GM18502 (cell line): ENCODE measurements around the gene TMED6.

Source experiments
- ATAC-seq: cut with Tn5 transposase; IDR thresholded peaks from one replicate; pipeline ENCODE4 v1.9.1; 2021; ENCODE audit warnings: mild to moderate bottlenecking; ENCODE audit not compliant: unreplicated experiment, poor library complexity

TMED6 gene

DNA sequence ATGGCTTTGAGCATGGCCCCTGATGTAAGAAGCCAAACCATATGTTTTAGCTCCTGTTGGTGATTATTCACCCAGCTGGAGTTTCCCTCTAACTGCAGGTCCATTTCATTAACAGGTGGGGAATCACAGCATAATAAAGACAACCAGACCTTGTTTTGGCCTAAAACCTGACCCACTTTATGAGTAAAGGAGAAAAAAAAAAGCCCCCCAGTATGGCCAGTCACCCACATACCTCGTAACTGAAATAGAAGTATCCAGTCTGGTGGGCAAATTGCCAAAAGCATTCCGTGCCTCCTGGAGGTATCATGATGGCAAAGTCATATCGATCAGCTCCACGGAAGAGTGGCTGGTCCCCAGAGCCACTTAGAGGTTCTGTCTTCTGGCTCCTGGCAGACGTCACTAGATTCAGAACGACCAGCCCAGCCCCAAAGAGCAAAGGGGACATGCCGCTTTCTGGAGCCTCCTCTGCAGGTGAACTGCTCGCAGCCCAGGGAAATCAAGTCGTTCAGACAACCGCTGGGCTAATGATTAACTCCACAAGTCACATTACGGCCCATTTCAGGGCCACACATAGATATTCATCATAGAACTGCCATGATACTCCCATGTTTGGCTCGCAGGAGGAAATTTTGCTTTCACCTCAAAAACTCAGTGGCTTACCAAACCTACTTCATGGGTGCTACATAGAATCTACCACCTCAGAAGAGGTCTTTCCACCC, at the start of gene TMED6:
Gene TMED6 (minus strand): TSS at position 478 of the 719 bp plus-strand sequence. CDS start 33 bp downstream, at position 445.
- no peak for ATAC-seq

DNA sequence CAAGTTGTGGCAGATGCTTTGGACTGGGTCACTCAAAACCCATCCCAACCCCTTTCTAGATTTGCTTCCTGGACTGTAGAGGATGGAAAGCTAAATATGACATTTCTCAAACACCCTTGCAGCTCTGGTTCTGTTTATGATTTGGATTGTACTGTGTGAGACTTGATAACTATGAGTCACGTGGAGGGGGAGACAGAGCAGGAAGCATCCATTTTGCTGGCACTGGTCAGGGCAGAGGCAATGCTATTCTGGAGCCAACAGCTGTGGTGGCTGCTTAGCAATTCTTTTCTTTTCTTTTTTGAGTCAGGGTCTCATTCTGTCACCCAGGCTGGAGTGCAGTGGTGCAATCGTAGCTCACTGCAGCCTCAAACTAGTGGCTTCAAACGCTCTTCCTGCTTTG, 47.8 kb upstream of the TMED6 start:
- no peak for ATAC-seq

DNA sequence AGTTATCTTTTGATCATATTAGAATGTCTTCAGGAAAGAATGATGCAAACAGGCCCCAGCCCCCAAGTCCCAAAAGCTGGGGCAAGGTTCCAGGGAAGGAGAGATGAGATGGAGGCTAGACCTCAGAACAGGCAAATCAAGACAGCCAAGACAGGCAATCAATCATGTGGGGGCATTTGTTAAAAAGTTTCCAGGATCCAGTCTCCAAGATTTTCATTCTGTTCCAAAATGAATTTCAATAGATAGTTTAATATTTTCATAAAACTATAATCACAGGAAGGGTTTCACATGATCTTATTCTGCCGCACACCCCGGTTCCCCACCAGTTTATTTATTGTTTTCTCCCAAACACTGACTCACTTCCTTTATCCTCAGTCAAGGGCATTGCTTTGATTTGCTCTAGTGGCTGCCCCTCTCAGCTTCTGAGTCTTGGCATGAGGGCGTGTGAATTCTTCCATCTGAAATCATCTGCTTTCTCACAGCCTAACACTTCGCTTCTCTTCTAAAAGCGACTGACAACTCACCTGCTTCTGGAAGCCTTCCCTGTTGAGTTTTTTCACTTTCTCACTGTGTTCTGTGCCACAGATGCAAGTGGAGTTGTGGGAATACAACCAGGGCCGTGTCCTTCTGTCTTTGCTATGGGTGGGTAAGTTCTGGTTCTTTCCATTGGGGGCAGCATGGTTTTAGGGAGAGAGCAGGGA, 46.4 kb upstream of the TMED6 start:
- ATAC-seq = no peak

DNA sequence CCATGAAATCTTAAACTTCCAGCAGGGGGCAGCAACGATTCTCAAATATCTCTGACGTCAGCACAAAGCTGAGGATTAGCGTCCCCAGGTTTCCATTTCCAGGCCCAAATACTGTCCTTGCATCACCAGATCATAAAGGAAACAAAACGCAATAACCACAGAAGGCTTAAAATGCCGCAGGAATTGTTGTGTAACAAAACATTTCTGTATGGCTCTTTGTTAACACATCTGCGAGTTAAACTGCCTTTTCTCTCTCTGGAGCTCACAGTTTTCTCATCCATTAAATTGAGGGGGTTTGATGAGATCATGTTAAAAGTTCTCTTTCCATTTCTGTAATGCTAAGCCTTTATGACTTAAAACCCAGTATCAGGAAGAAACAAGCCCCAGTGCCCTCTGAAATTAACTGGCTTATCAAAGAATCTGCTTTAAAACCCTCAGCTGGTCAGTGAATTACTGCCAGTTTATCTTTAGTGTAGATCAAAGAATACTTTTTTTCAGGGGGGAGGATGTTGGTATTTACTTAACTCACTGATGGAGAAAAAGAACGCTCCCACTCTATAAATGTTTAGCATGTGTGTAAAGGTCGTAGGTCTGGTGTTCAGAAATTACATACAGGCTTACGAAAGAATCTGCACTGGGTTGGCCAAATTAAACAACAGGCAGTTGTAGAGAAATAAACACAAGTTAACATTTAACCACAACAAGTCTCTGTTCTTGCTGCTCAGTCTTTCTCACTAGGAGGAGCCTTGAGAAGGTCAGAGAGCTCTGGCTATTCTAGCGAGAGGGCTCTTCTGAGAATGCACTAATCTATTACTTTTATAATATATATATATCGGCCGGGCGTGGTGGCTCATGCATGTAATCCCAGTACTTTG, 44.8 kb upstream of the TMED6 start:
- ATAC-seq = no peak

DNA sequence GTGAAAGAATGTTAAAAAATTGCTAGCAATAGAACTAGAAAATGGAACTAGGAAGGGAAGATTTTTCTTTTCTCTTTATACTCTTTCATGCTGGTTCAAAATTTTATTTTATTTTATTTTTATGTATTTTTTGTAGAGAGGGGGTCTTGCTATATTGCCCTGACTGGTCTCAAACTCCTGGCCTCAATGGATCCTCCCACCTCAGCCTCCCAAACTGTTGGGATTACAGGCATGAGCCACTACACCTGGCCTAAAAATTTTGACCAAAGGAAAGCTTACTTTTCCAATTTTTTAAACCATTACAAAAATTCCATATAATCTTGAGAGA, 44.2 kb upstream of the TMED6 start:
- ATAC-seq = no peak

DNA sequence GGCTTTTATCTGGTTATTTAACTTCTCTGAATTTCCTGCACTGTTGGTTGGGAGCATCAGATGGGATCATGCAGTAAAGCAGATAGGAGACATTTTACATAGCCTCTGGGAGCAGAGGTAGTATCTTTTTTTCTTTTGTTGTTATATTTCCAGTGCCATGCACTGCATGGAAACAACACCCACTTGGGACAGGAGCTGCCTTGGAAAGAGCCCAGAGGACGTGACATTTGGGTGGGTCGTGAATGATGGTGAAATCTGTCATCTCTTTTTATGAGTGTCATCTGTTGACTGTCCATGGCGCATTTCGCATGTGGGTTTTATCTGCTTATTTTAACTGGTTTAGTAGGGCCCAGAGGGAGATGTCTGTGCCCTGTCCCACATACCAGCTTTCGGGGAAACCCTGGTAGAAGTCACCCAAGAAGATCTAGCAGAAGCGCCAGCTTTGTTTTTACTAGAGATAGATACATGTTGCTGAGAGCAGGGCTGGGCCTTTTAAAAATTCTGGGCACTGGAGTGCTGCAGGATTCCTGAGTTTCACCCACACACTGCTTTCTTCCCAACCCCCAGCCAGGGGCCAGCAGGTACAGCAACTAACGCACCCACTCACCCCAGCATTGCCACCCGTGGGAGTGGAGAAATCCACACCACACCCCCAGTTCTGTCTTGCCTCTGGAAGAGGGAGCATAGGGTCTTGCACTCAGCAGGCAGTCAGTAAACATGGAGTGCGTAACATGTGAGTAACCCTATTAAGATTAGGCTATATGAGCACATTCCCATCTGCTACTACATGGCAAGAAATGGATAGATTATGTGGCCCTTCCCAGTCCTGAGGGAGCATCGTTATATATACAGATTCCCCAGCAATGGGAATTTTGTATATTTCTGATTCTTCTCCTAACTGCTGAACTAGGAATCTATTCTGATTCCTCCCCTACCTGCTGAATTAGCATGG, 42.6 kb upstream of the TMED6 start:
- ATAC-seq = no peak

DNA sequence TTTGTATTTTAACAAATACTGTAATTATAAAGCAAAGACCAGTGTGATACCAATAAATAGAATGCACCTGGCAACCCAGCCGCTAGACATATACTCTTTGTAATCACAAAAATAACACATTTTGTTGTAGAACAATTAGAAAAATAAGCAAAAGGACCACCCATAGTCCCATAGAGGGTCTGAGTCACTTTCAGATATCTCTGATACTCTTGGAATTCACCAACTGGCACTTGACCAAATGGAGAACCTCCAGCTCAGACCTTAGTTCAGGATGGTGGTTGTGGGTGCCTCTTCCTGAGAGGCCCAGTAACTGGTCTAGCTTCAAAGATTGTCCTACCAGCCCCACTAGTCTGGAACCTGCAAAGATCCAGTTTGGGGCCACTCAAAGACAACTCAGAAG, 35.0 kb upstream of the TMED6 start:
- no peak for ATAC-seq

DNA sequence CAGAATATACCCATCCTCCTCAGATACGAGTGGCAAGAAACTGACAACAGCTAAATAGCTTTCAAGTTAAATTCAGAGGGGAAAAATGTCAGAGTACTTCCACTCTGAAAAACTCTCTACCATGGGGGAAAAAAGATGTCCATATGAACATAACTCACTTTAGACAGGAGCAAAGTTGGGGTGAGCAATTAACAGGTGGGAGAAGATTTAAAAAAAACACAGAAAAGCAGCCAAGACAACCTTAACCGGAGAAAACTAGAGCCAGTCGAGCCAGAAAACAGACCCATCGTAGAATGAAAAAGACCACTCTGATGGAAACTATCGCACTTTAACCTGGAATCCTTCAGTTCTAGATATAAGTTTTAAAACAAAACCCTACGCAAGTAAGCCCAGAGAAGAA, 33.4 kb upstream of the TMED6 start:
- no peak for ATAC-seq

DNA sequence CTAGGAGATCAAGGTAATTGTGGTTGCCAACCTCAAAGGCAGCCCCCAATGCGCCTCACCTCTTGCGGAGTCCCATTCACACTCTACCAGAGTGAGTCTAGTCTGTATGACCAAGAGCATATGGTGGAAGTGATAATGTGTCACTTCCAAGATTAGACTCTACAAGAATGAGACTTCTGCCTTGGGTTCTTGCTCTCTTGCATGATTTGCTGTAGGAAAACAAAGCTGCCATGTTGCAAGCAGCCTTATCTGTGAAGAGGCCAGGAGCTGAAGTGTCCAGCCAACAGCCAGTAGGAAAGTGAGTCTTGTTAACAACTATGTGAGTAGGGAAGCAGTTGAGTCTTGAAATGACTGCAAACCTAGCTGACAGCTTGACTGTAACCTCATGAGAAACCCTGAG, 30.8 kb upstream of the TMED6 start:
- no peak for ATAC-seq

DNA sequence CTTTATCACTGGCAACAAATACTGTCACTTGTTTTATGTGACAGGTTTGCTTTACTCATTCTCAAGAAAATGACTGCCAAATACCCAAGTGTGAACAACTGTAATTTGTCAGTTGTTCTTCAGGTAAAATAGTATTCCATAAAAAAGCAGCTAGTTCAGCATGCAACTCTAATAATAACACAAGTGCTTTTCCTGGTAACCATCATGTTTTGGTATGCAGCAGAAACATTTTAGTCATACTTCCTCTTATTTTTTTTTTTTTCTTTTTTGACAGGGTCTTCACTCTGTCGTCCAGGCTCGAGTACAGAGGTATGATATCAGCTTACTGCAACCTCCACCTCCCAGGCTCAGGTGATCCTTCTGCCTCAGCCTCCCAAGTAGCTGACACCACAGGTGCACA, 29.6 kb upstream of the TMED6 start:
- ATAC-seq = no peak

DNA sequence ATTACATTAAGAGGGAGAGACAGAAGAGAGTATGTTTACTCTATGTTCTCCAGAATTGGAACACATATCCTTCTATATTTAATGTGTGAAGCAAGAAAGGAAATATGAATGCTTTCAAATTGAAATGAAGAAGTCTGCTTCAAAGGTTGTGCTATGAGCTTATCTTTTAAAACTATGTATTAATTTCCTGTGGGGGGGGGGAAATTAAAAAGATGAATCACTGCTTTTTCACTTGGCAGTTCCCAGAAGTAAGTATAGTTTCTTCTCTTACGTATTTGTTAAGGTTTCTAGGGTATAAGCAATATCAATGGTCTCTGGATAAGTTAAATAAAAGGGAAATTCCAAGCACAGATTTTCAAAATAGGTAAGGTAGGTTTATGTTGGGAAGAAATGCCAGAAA, 27.2 kb upstream of the TMED6 start:
- ATAC-seq = no peak

DNA sequence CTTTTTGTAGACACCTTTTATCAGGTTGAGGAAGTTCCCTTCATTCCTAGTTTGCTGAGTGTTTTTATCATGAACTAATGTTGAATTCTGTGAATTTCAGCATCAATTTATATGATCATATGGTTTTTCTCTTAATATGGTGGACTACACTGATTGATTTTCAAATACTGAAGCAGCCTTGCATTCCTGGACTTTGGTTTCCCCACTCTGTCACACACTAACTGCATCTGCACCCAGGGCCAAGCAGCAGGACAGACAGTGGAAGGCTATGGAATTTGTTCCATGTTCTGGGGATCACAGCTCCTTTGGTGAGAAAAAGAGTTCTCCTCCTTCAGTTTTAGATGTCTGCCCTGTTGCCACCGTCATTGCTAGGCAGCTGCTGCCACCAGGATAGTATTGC, 26.4 kb upstream of the TMED6 start:
- ATAC-seq = no peak

DNA sequence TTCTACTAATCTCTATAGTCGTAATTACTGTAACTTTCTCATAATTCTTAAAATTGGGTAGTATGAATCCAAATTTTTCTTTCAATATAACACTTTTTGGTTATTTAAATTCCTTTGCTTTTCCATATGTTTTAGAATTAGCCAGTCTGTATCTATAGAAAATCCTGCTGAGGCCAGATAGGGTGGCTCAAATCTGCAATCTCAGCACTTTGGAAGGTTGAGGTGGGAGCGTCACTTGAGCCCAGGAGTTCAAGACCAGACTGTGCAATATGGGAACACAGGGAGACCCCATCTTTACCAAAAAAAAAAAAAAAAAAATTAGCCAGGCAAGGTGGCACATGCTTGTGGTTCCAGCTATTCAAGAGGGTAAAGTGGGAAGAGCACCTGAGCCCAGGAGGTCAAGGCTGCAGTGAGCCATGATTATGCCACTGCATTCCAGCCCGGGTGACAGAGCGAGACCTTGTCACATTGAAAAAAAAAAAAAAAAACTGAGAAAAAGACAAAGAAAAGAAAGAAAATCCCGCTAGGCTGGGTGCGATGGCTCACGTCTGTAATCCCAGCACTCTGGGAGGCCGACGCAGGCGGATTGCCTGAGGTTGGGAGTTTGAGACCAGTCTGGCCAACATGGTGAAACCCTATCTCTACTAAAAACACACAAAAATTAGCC, 24.9 kb upstream of the TMED6 start:
- no peak for ATAC-seq

DNA sequence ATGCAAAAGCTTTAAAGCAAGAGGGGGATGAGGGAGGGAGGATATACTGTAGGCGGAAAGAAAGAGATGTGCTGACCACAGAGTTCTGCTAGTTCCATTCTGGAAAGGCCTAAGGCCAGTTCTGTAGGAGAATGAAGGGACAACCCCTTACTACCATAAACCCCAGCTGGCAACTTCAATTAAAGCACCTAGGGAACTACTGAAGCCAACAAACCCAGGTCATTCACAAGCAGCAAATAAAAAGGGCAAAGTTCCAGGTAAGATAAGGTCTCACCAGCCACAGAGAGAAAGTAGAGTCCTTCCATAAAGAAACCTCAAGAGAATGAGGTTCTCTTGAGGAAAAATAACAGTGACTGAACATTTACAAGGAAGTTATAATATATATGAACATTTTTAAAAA, 21.4 kb upstream of the TMED6 start:
- no peak for ATAC-seq

DNA sequence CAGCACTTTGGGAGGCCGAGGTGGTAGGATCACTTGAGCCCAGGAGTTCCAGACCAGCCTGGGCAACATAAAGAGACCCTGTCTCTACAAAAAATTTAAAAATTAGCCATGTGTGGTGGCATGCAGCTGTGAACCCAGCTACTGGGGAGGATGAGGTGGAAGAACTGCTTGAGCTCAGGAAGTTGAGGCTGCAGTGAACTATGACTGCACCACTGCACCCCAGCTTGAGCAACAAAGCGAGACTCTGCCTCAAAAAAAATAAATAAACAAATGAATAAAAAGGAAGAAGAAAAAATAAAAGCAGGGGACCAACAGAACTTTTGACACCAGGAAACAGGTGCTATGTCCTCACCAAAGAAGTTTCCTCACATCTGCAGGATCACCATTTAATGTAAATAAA, 20.0 kb upstream of the TMED6 start:
- no peak for ATAC-seq

DNA sequence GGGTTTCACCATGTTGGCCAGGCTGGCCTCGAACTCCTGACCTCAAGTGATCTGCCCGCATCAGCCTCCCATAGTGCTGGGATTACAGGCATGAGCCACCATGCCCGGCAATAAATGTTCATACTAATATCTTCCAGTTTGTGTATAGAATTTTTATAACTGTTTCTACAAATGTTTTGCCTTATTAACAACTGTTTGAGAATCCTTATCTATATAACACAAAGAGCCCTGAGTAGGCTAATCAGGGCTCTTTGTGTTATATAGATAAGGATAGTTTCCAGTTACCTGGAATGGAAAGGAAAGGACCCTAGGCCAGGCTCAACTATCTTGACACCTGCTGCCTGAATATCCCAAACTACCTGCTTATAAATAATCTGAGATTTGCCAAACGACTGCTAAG, 17.3 kb upstream of the TMED6 start:
- ATAC-seq = no peak

DNA sequence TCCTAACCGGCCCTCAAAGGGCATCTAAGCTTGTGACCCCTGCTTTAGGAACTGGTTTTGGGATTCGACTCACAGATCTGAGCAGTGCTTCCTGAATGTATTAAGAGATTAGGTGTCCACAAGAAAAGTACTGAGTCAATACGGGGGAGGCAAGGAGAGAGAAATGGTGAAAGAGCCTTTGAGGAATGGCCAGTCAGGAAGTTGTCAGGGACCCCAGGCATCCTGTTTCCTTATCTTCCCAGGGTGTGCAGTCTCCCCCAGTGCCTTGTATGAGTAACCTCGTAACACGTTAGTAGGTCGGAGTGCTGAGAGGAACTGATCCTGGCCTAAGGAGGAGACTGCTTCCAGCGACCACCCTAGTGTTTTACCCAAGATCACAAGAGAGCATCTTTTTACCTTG, 16.4 kb upstream of the TMED6 start:
- ATAC-seq = no peak

DNA sequence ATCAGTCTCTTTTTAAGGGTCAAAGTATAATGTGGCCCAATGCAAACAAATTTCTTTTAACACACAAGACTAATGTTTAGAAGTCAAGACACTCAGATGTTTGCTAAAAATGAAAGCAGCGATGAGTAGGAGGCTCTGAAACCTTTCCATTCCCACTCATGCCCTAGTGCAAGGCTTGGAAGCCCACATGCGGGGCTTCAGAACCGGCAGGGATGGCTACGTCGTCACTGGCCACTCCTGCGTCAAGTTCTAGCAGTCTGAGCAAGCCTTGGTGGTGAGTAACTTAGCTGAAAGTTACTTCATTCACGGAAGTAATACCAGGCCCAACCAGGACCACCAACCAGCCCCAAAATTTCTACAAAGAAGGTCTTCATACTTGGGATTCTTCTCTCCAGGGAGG, 14.8 kb upstream of the TMED6 start:
- no peak for ATAC-seq

DNA sequence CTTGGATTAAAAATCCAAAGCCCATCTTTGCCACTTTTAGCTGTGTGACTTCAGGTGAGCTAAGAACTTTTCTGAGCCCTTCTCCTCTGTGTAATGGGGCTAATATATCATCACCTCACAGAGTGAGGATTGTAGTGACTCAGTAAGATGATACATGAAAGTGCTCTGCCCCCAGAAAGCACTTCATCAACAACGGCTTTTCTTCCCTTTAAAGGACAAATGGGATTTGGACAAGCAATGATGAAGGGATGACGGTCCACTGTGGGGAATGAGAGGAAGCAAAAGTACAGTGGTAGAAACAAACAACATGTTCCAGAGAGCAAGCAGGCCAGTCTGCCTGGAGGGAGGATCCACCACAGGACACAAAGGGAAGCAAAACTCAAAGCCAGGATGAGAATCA, 14.3 kb upstream of the TMED6 start:
- ATAC-seq = no peak

DNA sequence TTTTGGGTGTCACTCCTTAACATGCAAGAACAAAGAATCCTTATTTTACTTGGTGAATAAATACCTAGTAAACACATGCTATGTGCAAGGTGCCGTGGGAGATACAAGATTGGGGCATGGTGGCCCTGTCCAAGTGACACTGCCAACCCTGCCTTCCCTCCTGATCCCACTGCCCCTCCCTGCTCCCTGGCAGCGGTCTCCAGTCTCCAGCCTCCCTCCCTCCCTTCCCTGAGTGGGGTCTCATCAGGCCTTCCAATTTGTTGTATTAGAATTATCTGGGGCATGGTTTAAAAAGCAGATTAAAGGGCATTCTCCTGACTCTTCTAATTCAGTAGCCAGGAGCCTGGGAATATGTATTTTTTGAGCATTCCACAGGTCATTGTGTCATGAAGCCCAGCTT, 12.5 kb upstream of the TMED6 start:
- no peak for ATAC-seq
